GM06990 (cell line): ENCODE measurements around the gene HTATIP2.

ENCODE experiments used
- DNase-seq: peaks from one replicate; pipeline ENCODE4 v3.0.0-alpha.2; 2011; ENCODE audit not compliant: insufficient read length; ENCODE audit errors: extremely low read depth
- H3K27me3 ChIP-seq: replicated peaks from 2 replicates; pipeline ENCODE4 v1.6.0; 2011; ENCODE audit warnings: low read length; ENCODE audit not compliant: control insufficient read depth, insufficient read depth
- H3K36me3 ChIP-seq: 2 replicates; pipeline ENCODE4 v1.5.1; 2011; ENCODE audit warnings: low read length; ENCODE audit not compliant: control insufficient read depth, insufficient read depth
- H3K4me3 ChIP-seq: replicated peaks from 2 replicates; pipeline ENCODE4 v1.5.1; 2011; ENCODE audit warnings: low read depth, mild to moderate bottlenecking, control low read depth, low read length
- TF ChIP-seq, protein P1 (sequence below): IDR thresholded peaks from 2 replicates; pipeline ENCODE4 v1.5.1; 2011; ENCODE audit warnings: low read length, control low read depth, mild to moderate bottlenecking, inconsistent platforms; ENCODE audit not compliant: insufficient read depth, poor library complexity, severe bottlenecking

Gene HTATIP2

DNA sequence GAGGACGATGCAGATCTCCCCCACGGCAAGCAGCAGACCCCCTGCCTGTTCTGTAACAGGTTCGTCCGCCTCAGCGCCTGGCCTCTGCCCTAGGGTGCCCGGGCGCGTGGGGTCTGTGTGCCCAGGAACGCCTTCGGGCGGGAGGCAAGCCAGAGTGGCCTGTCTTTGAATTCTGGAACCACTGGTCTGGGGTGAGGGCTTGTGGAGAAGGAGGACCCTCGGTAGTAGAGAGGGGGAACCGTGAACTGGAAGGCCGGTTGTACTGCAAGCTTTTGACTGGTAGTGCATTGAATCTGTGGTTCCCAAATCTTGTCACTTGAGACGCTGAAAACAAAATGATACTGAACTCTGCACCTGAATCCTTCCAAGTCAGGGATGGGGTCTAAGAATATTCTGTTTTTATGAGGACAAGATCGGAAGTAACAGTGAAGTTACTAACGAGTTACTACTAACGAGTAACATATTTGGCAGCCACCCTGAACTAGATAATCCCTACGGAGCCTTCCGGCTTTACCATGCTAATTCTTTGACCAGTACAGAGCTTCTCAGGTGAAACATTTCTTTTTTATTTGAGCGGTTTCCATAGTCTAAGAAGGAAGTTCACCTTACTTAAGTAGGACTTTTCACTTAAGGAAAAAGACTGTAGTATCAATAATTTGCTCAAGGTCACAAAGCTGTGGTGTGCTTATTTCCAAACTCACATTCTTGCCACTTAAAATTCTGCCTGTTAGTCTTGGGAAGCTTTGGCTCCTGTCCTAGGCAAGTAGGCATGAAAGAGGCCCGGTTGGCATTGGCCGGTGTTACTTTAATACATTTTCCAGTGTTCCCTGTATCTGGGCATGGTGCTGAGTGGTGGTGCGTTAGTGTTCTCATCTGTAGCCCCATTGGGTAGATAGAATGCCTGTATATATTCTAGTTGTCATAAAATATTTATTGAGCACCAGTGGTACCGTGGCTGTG is 24.9 kb downstream of the HTATIP2 start:
- TF ChIP-seq, protein P1, sequence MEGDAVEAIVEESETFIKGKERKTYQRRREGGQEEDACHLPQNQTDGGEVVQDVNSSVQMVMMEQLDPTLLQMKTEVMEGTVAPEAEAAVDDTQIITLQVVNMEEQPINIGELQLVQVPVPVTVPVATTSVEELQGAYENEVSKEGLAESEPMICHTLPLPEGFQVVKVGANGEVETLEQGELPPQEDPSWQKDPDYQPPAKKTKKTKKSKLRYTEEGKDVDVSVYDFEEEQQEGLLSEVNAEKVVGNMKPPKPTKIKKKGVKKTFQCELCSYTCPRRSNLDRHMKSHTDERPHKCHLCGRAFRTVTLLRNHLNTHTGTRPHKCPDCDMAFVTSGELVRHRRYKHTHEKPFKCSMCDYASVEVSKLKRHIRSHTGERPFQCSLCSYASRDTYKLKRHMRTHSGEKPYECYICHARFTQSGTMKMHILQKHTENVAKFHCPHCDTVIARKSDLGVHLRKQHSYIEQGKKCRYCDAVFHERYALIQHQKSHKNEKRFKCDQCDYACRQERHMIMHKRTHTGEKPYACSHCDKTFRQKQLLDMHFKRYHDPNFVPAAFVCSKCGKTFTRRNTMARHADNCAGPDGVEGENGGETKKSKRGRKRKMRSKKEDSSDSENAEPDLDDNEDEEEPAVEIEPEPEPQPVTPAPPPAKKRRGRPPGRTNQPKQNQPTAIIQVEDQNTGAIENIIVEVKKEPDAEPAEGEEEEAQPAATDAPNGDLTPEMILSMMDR: no peak

DNA sequence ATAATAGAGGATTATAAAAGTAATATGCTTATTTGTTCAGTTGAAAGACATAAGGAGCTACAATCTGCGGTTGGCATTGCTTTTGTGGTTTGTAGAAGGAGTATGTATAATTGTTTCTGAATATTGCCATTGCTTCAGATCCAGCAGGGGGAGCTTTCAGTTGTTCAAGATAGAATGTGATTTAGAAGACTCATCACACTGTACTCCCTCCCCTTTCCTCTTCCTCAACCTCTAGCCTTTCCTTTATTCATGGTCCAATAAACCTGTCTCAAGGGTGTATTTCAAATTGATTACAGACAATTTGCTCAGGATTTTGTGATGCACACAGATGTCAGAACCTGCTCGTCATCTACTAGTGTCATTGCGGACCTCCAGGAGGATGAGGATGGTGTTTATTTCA is 33.8 kb downstream of the HTATIP2 start:
- TF ChIP-seq, protein P1: peak; percentile 64
- Histone ChIP-seq H3K4me3 (no peak overlapping the region), H3K36me3 (no peaks in the 10 kb centered on the region; the same call in none of the 2 replicates), H3K27me3 (no peaks in the 10 kb centered on the region)
- peak; percentile 8 for DNase-seq

More for the DNA sequence above, 24.9 kb downstream of the HTATIP2 start:
- H3K4me3 ChIP-seq: peak overlapping the region; percentile 88
- DNase-seq: no peak
- no peaks in the 10 kb centered on the region for H3K27me3 ChIP-seq
- no peaks in the 10 kb centered on the region for H3K36me3 ChIP-seq

DNA sequence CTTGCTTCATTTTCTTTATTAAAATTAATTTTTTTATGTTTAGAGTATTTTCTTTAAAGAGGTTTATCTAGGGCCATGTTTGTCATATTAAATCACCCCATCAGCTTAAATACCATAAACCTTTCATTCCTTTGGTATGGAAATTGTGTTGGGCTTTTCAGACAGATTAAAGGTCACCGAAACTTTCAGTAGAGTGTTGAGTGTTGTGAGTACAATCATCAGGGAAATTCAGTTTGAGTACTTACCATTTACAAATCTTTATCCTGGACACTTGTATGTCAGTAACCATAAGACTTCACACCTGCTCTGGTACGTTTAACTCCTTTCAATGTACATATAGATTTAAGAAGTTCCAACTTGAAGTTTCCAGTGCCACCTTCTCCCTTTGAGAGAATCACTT is 36.0 kb downstream of the HTATIP2 start:
- H3K36me3 ChIP-seq: no peaks in the 10 kb centered on the region; the same call in none of the 2 replicates
- H3K4me3 ChIP-seq: no peak overlapping the region
- H3K27me3 ChIP-seq: no peaks in the 10 kb centered on the region
- DNase-seq: no peak
- TF ChIP-seq, protein P1: no peak

DNA sequence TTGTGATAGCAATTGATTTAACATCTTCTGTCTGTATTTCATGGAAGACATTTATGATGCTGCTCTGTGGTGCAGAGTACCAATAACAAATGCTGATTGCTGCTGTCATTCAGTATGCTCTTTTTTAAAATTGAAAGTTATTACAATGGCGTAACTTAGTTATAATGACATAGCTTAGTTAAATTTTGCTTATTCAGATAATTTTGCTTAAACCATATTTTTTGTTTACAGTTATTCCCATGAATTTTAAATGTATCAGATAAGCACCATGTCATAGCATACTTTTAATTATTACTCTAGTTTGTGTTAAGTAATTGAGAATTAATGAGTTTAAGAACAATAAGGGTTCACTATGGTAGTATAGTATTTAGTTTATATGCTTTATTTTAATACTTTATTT is 39.5 kb downstream of the HTATIP2 start:
- no peaks in the 10 kb centered on the region; the same call in 1 of the 2 replicates for H3K36me3 ChIP-seq

DNA sequence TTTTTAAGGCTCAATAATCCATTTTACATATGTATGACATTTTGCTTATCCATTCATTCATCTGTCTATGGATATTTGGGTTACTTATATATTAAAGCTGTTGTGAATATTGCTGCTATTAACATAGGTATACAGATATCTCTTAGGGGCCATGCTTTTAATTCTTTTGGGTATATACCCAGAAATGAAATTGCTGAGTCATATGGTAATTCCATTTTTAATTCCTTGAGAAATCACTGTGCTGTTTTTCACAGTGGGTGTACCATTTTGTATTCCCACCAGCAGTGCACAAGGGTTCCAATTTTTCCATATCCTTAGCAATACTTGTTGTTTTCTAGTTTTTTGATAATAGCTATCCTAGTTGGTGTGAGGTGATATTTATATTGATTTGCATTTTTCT is 43.0 kb downstream of the HTATIP2 start:
- Histone ChIP-seq H3K4me3 (no peak overlapping the region), H3K27me3 (no peaks in the 10 kb centered on the region), H3K36me3 (no peaks in the 10 kb centered on the region)
- DNase-seq: no peak
- TF ChIP-seq, protein P1: no peak

More for the DNA sequence above, 39.5 kb downstream of the HTATIP2 start:
- no peaks in the 10 kb centered on the region for H3K27me3 ChIP-seq
- H3K4me3 ChIP-seq: no peak overlapping the region
- DNase-seq: no peak
- TF ChIP-seq, protein P1: no peak
